Caco-2 (cell line): ENCODE data around the gene ANO3. TPM values are rescaled to one million over a fixed set of nuclear protein-coding genes. Genes with fewer than 3 reads are reported as not detected.

Experiments used
- BruUV-seq: library from RNA; stranded (reverse); fragments of 400-500 nt; replicated peaks from 2 replicates; lab custom pipeline; 2021; lab: Mats Ljungman, UMichigan
- CTCF ChIA-PET: fragments of 300-600 bp; sonication (Branson Sonifier 250); formaldehyde crosslinking; loops from one replicate; lab custom pipeline; 2022; ENCODE audit warnings: antibody characterized with exemption; lab: Charles Lee
- POLR2A ChIA-PET: fragments of 300-600 bp; sonication (Branson Sonifier 250); formaldehyde crosslinking; loops from one replicate; lab custom pipeline; 2022; ENCODE audit warnings: antibody characterized with exemption; lab: Charles Lee
- DNase-seq, 2 experiments: peaks; one replicate each; pipeline versions ENCODE4 v3.0.0 to v3.0.0-alpha.2; 2020 to 2022
- H3K27me3 ChIP-seq: replicated peaks from 2 replicates; pipeline ENCODE4 v1.6.0; 2011; ENCODE audit warnings: low read length; ENCODE audit not compliant: control insufficient read depth, insufficient read depth
- H3K36me3 ChIP-seq: 2 replicates; pipeline ENCODE4 v1.5.1; 2011; ENCODE audit warnings: low read length; ENCODE audit not compliant: control insufficient read depth, insufficient read depth
- H3K4me1 ChIP-seq: fragments of 250-450 bp; sonication (Bioruptor Pico); 2 replicates; pipeline ENCODE4 v1.5.1; 2020; ENCODE audit warnings: mild to moderate bottlenecking
- H3K4me3 ChIP-seq: 2 replicates; pipeline ENCODE4 v1.5.1; 2011; ENCODE audit warnings: low read depth, mild to moderate bottlenecking, control low read depth, low read length
- H3K9me3 ChIP-seq: fragments of 250-450 bp; sonication (Bioruptor Pico); 2 replicates; pipeline ENCODE4 v1.5.1; 2020; ENCODE audit warnings: mild to moderate bottlenecking, moderate library complexity
- H3K27ac Mint-ChIP-seq: one replicate; pipeline ENCODE4 v1.8.0; 2022; ENCODE audit warnings: mixed read lengths; ENCODE audit not compliant: unreplicated experiment
- H3K27me3 Mint-ChIP-seq: one replicate; pipeline ENCODE4 v1.8.0; 2022; ENCODE audit warnings: mixed read lengths; ENCODE audit not compliant: insufficient read depth, unreplicated experiment
- H3K36me3 Mint-ChIP-seq: one replicate; pipeline ENCODE4 v1.8.0; 2022; ENCODE audit warnings: mild to moderate bottlenecking, mixed read lengths; ENCODE audit not compliant: insufficient read depth, unreplicated experiment
- H3K4me1 Mint-ChIP-seq: one replicate; pipeline ENCODE4 v1.8.0; 2022; ENCODE audit warnings: low read depth, mixed read lengths; ENCODE audit not compliant: unreplicated experiment
- H3K4me3 Mint-ChIP-seq: one replicate; pipeline ENCODE4 v1.8.0; 2022; ENCODE audit warnings: mild to moderate bottlenecking, moderate library complexity, mixed read lengths; ENCODE audit not compliant: unreplicated experiment
- H3K9me3 Mint-ChIP-seq: one replicate; pipeline ENCODE4 v1.8.0; 2022; ENCODE audit warnings: mixed read lengths; ENCODE audit not compliant: unreplicated experiment
- intact Hi-C: fragments of 100-400 bp; cut with micrococcal nuclease; formaldehyde crosslinking; loops from one replicate; pipeline ENCODE4 v1.10.0; 2022; ENCODE audit not compliant: unreplicated experiment
- total RNA-seq: library from RNA; stranded (reverse); gene quantifications from 2 replicates; pipeline ENCODE4 v1.2.3, GENCODE V29; 2022
- TF ChIP-seq, protein P1 (sequence below), 2 experiments: fragments of 200-600 bp in 1 of 2; IDR thresholded peaks; 1 replicate in 1 of 2; 2 replicates in 1 of 2; pipeline versions ENCODE4 v1.5.1 to v1.8.0; 2011 to 2022; ENCODE audit warnings: antibody characterized with exemption in 1 of 2, control low read depth in 1 of 2, inconsistent platforms in 1 of 2, low read depth in 1 of 2, low read length in 1 of 2, mild to moderate bottlenecking in 1 of 2, moderate library complexity in 1 of 2; ENCODE audit not compliant: insufficient read depth in 1 of 2, severe bottlenecking in 1 of 2, unreplicated experiment in 1 of 2

ANO3 gene
- total RNA-seq, 1 experiment from 2014 or later, result not detected

GRCh38 chr11:26319906-26320305, 12.0 kb upstream of the ANO3 start:
- TF ChIP-seq, protein P1, sequence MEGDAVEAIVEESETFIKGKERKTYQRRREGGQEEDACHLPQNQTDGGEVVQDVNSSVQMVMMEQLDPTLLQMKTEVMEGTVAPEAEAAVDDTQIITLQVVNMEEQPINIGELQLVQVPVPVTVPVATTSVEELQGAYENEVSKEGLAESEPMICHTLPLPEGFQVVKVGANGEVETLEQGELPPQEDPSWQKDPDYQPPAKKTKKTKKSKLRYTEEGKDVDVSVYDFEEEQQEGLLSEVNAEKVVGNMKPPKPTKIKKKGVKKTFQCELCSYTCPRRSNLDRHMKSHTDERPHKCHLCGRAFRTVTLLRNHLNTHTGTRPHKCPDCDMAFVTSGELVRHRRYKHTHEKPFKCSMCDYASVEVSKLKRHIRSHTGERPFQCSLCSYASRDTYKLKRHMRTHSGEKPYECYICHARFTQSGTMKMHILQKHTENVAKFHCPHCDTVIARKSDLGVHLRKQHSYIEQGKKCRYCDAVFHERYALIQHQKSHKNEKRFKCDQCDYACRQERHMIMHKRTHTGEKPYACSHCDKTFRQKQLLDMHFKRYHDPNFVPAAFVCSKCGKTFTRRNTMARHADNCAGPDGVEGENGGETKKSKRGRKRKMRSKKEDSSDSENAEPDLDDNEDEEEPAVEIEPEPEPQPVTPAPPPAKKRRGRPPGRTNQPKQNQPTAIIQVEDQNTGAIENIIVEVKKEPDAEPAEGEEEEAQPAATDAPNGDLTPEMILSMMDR (IDR thresholded peaks at IDR 0.05; ENCODE audit: insufficient read depth in 1 of 2, low read depth in 1 of 2, low read length in 1 of 2, severe bottlenecking in 1 of 2, unreplicated experiment in 1 of 2), result no peak
- intact Hi-C loops, result no loop called here
- Histone ChIP-seq H3K36me3 (no peaks in the 10 kb centered on the region), H3K4me3 (no peak overlapping the region), H3K9me3 (no peaks in the 10 kb centered on the region), H3K27me3 (no peaks in the 10 kb centered on the region), H3K4me1 (no peaks in the 10 kb centered on the region; the same call in 1 of the 2 replicates)
- Mint-ChIP-seq H3K27me3 (peaks cover 10% of the 10 kb centered on the region), H3K9me3 (no peaks in the 10 kb centered on the region), H3K4me3 (no peak overlapping the region), H3K27ac (no peak overlapping the region), H3K4me1 (peaks cover 7% of the 10 kb centered on the region), H3K36me3 (no peaks in the 10 kb centered on the region)
- DNase-seq, result no peak
- CTCF ChIA-PET, result no interaction called here
- POLR2A ChIA-PET, result no interaction called here
- no TSS peak for BruUV-seq

- Mint-ChIP-seq H3K36me3 (no peaks in the 10 kb centered on the region), H3K4me3 (no peak overlapping the region), H3K27me3 (peaks cover 8% of the 10 kb centered on the region), H3K27ac (no peak overlapping the region), H3K4me1 (peaks cover 1% of the 10 kb centered on the region), H3K9me3 (no peaks in the 10 kb centered on the region)
- H3K27me3 ChIP-seq, result no peaks in the 10 kb centered on the region
- BruUV-seq, result no TSS peak
- H3K9me3 ChIP-seq, result no peaks in the 10 kb centered on the region
- intact Hi-C loops, result no loop called here
- ChIA-PET CTCF (no interaction called here), POLR2A (no interaction called here)
- no peaks in the 10 kb centered on the region for H3K36me3 ChIP-seq
- TF ChIP-seq, protein P1 (IDR thresholded peaks at IDR 0.05; ENCODE audit: insufficient read depth in 1 of 2, low read depth in 1 of 2, low read length in 1 of 2, severe bottlenecking in 1 of 2, unreplicated experiment in 1 of 2), result no peak
- no peaks in the 10 kb centered on the region; the same call in 1 of the 2 replicates for H3K4me1 ChIP-seq
- H3K4me3 ChIP-seq, result no peak overlapping the region
- no peak for DNase-seq
Measured at GRCh38 chr11:26321516-26321915, 10.4 kb upstream of the ANO3 start.

DNA sequence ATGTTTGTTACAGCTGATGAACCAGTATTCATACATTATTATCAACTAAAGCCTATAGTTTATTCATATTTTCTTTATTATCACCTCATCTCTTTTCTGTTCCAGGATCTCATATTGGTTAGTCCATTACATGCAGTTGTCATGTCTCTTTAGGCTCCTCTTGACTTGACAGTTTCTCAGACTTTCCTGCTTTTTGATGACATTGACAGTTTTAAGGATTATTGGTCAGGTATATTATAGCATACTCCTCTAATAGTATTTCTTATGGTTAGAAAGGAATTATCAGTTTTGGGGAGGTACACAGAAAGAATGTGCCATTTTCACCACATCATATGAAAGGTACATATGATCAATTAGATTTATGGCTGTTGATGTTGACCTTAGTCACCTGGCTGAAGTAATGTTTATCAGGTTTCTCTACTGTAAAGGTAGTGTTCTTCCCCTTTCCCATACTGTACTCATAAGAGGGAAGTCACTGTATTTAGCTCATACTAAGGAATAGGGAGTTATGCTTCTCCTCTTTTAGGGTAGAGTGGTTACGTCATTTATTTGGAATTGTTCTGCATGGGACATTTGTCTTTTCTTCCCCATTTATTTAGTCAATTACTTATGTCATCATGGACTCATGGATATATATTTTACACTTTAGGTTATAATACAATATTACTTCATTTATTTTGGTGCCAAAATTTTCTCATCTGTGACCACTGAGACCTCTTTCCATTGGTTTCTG, 9.4 kb upstream of the ANO3 start:
- ChIA-PET POLR2A (no interaction called here), CTCF (no interaction called here)
- H3K27me3 Mint-ChIP-seq, result peaks cover 8% of the 10 kb centered on the region
- H3K27ac Mint-ChIP-seq, result no peak overlapping the region
- H3K9me3 ChIP-seq, result no peaks in the 10 kb centered on the region
- H3K4me3 Mint-ChIP-seq, result no peak overlapping the region
- H3K4me3 ChIP-seq, result no peak overlapping the region
- DNase-seq, result no peak
- H3K4me1 ChIP-seq, result no peaks in the 10 kb centered on the region; the same call in 1 of the 2 replicates
- TF ChIP-seq, protein P1 (IDR thresholded peaks at IDR 0.05; ENCODE audit: insufficient read depth in 1 of 2, low read depth in 1 of 2, low read length in 1 of 2, severe bottlenecking in 1 of 2, unreplicated experiment in 1 of 2), result no peak
- H3K36me3 ChIP-seq, result no peaks in the 10 kb centered on the region
- intact Hi-C loops, result no loop called here
- H3K4me1 Mint-ChIP-seq, result no peaks in the 10 kb centered on the region
- no peaks in the 10 kb centered on the region for H3K36me3 Mint-ChIP-seq
- H3K9me3 Mint-ChIP-seq, result no peaks in the 10 kb centered on the region
- H3K27me3 ChIP-seq, result no peaks in the 10 kb centered on the region
- no TSS peak for BruUV-seq
